ENCODE results near the gene CALM1.

CALM1 gene

GRCh38 chr14:90403065-90403464 lies 6.2 kb downstream of the CALM1 start:
- Histone ChIP-seq H3K4me3 (ENCODE audit: low read length) (no peak overlapping the region), H3K9me3 (ENCODE audit: control insufficient read depth, low read length) (no peaks in the 10 kb centered on the region), H3K9ac (ENCODE audit: low read length) (no peak overlapping the region), H3K4me1 (ENCODE audit: control insufficient read depth, insufficient read depth, low read length) (peaks cover 23% of the 10 kb centered on the region), H3K27me3 (ENCODE audit: control insufficient read depth, insufficient read depth, low read length) (no peaks in the 10 kb centered on the region), H3K36me3 (ENCODE audit: control insufficient read depth, insufficient read depth, low read length) (peaks cover 13% of the 10 kb centered on the region)

GRCh38 chr14:90405101-90405500 lies 8.3 kb downstream of the CALM1 start:
- Histone ChIP-seq H3K4me3 (ENCODE audit: low read length) (no peak overlapping the region), H3K27me3 (ENCODE audit: control insufficient read depth, insufficient read depth, low read length) (no peaks in the 10 kb centered on the region), H3K4me1 (ENCODE audit: control insufficient read depth, insufficient read depth, low read length) (peaks cover 10% of the 10 kb centered on the region), H3K9me3 (ENCODE audit: control insufficient read depth, low read length) (no peaks in the 10 kb centered on the region), H3K9ac (ENCODE audit: low read length) (no peak overlapping the region), H3K36me3 (ENCODE audit: control insufficient read depth, insufficient read depth, low read length) (peaks cover 13% of the 10 kb centered on the region)

- Histone ChIP-seq H3K4me1 (ENCODE audit: control insufficient read depth, insufficient read depth, low read length) (peaks cover 3% of the 10 kb centered on the region), H3K9ac (ENCODE audit: low read length) (no peak overlapping the region)
Measured at GRCh38 chr14:90405755-90406154, 8.9 kb downstream of the CALM1 start.

GRCh38 chr14:90406384-90406798 lies 9.6 kb downstream of the CALM1 start:
- Histone ChIP-seq H3K4me1 (ENCODE audit: control insufficient read depth, insufficient read depth, low read length) (no peaks in the 10 kb centered on the region), H3K9ac (ENCODE audit: low read length) (no peak overlapping the region), H3K36me3 (ENCODE audit: control insufficient read depth, insufficient read depth, low read length) (peaks cover 13% of the 10 kb centered on the region), H3K4me3 (ENCODE audit: low read length) (no peak overlapping the region), H3K9me3 (ENCODE audit: control insufficient read depth, low read length) (no peaks in the 10 kb centered on the region), H3K27me3 (ENCODE audit: control insufficient read depth, insufficient read depth, low read length) (no peaks in the 10 kb centered on the region)

More at GRCh38 chr14:90405755-90406154, 8.9 kb downstream of the CALM1 start:
- no peaks in the 10 kb centered on the region for H3K27me3 ChIP-seq (ENCODE audit: control insufficient read depth, insufficient read depth, low read length)
- H3K9me3 ChIP-seq (ENCODE audit: control insufficient read depth, low read length), result no peaks in the 10 kb centered on the region
- no peak overlapping the region for H3K4me3 ChIP-seq (ENCODE audit: low read length)
- peaks cover 13% of the 10 kb centered on the region for H3K36me3 ChIP-seq (ENCODE audit: control insufficient read depth, insufficient read depth, low read length)

GRCh38 chr14:90407230-90407629 lies 10.4 kb downstream of the CALM1 start:
- Histone ChIP-seq H3K4me1 (ENCODE audit: control insufficient read depth, insufficient read depth, low read length) (no peaks in the 10 kb centered on the region), H3K27me3 (ENCODE audit: control insufficient read depth, insufficient read depth, low read length) (no peaks in the 10 kb centered on the region), H3K4me3 (ENCODE audit: low read length) (no peak overlapping the region), H3K9ac (ENCODE audit: low read length) (no peak overlapping the region), H3K36me3 (ENCODE audit: control insufficient read depth, insufficient read depth, low read length) (peaks cover 8% of the 10 kb centered on the region), H3K9me3 (ENCODE audit: control insufficient read depth, low read length) (no peaks in the 10 kb centered on the region)

- Histone ChIP-seq H3K4me3 (ENCODE audit: low read length) (no peak overlapping the region), H3K27me3 (ENCODE audit: control insufficient read depth, insufficient read depth, low read length) (no peaks in the 10 kb centered on the region), H3K36me3 (ENCODE audit: control insufficient read depth, insufficient read depth, low read length) (peaks cover 3% of the 10 kb centered on the region), H3K9ac (ENCODE audit: low read length) (no peak overlapping the region), H3K4me1 (ENCODE audit: control insufficient read depth, insufficient read depth, low read length) (no peaks in the 10 kb centered on the region), H3K9me3 (ENCODE audit: control insufficient read depth, low read length) (no peaks in the 10 kb centered on the region)
Measured at GRCh38 chr14:90408713-90409112, 11.9 kb downstream of the CALM1 start.

GRCh38 chr14:90409209-90409730 lies 12.4 kb downstream of the CALM1 start:
- Histone ChIP-seq H3K9ac (ENCODE audit: low read length) (peak overlapping the region; percentile 5), H3K9me3 (ENCODE audit: control insufficient read depth, low read length) (no peaks in the 10 kb centered on the region), H3K36me3 (ENCODE audit: control insufficient read depth, insufficient read depth, low read length) (no peaks in the 10 kb centered on the region), H3K4me1 (ENCODE audit: control insufficient read depth, insufficient read depth, low read length) (no peaks in the 10 kb centered on the region), H3K27me3 (ENCODE audit: control insufficient read depth, insufficient read depth, low read length) (no peaks in the 10 kb centered on the region), H3K4me3 (ENCODE audit: low read length) (no peak overlapping the region)

- H3K27me3 ChIP-seq (ENCODE audit: control insufficient read depth, insufficient read depth, low read length), result no peaks in the 10 kb centered on the region
- H3K4me3 ChIP-seq (ENCODE audit: low read length), result no peak overlapping the region
- no peaks in the 10 kb centered on the region for H3K36me3 ChIP-seq (ENCODE audit: control insufficient read depth, insufficient read depth, low read length)
- H3K4me1 ChIP-seq (ENCODE audit: control insufficient read depth, insufficient read depth, low read length), result no peaks in the 10 kb centered on the region
- no peaks in the 10 kb centered on the region for H3K9me3 ChIP-seq (ENCODE audit: control insufficient read depth, low read length)
- H3K9ac ChIP-seq (ENCODE audit: low read length), result no peak overlapping the region
Measured at GRCh38 chr14:90412058-90412457, 15.2 kb downstream of the CALM1 start.

- H3K9me3 ChIP-seq (ENCODE audit: control insufficient read depth, low read length), result no peaks in the 10 kb centered on the region
- no peaks in the 10 kb centered on the region for H3K27me3 ChIP-seq (ENCODE audit: control insufficient read depth, insufficient read depth, low read length)
- no peaks in the 10 kb centered on the region for H3K4me1 ChIP-seq (ENCODE audit: control insufficient read depth, insufficient read depth, low read length)
- no peaks in the 10 kb centered on the region for H3K36me3 ChIP-seq (ENCODE audit: control insufficient read depth, insufficient read depth, low read length)
- H3K4me3 ChIP-seq (ENCODE audit: low read length), result no peak overlapping the region
- H3K9ac ChIP-seq (ENCODE audit: low read length), result no peak overlapping the region
Measured at GRCh38 chr14:90416720-90417119, 19.9 kb downstream of the CALM1 start.

GRCh38 chr14:90418053-90418452 lies 21.2 kb downstream of the CALM1 start:
- Histone ChIP-seq H3K9me3 (ENCODE audit: control insufficient read depth, low read length) (no peaks in the 10 kb centered on the region), H3K27me3 (ENCODE audit: control insufficient read depth, insufficient read depth, low read length) (no peaks in the 10 kb centered on the region), H3K4me3 (ENCODE audit: low read length) (no peak overlapping the region), H3K9ac (ENCODE audit: low read length) (no peak overlapping the region), H3K36me3 (ENCODE audit: control insufficient read depth, insufficient read depth, low read length) (no peaks in the 10 kb centered on the region), H3K4me1 (ENCODE audit: control insufficient read depth, insufficient read depth, low read length) (no peaks in the 10 kb centered on the region)

- Histone ChIP-seq H3K27me3 (ENCODE audit: control insufficient read depth, insufficient read depth, low read length) (no peaks in the 10 kb centered on the region), H3K9me3 (ENCODE audit: control insufficient read depth, low read length) (no peaks in the 10 kb centered on the region), H3K9ac (ENCODE audit: low read length) (no peak overlapping the region), H3K4me3 (ENCODE audit: low read length) (no peak overlapping the region), H3K4me1 (ENCODE audit: control insufficient read depth, insufficient read depth, low read length) (no peaks in the 10 kb centered on the region), H3K36me3 (ENCODE audit: control insufficient read depth, insufficient read depth, low read length) (no peaks in the 10 kb centered on the region)
Measured at GRCh38 chr14:90419200-90419599, 22.4 kb downstream of the CALM1 start.

- Histone ChIP-seq H3K36me3 (ENCODE audit: control insufficient read depth, insufficient read depth, low read length) (no peaks in the 10 kb centered on the region), H3K9me3 (ENCODE audit: control insufficient read depth, low read length) (no peaks in the 10 kb centered on the region), H3K4me1 (ENCODE audit: control insufficient read depth, insufficient read depth, low read length) (no peaks in the 10 kb centered on the region), H3K4me3 (ENCODE audit: low read length) (no peak overlapping the region), H3K27me3 (ENCODE audit: control insufficient read depth, insufficient read depth, low read length) (no peaks in the 10 kb centered on the region), H3K9ac (ENCODE audit: low read length) (no peak overlapping the region)
Measured at GRCh38 chr14:90421001-90421631, 24.3 kb downstream of the CALM1 start.

- H3K36me3 ChIP-seq (ENCODE audit: control insufficient read depth, insufficient read depth, low read length), result no peaks in the 10 kb centered on the region
- H3K4me3 ChIP-seq (ENCODE audit: low read length), result no peak overlapping the region
- H3K9ac ChIP-seq (ENCODE audit: low read length), result no peak overlapping the region
Measured at GRCh38 chr14:90421632-90422020, 24.8 kb downstream of the CALM1 start.

More at GRCh38 chr14:90421632-90422020, 24.8 kb downstream of the CALM1 start:
- Histone ChIP-seq H3K4me1 (ENCODE audit: control insufficient read depth, insufficient read depth, low read length) (no peaks in the 10 kb centered on the region), H3K27me3 (ENCODE audit: control insufficient read depth, insufficient read depth, low read length) (no peaks in the 10 kb centered on the region), H3K9me3 (ENCODE audit: control insufficient read depth, low read length) (no peaks in the 10 kb centered on the region)
